Measurements from ENCODE around the gene MYL5.
"Not testable (repeated sequence)": the region's sequence is repeated elsewhere in the genome, so short reads cannot be mapped to it uniquely, and the experiment has no call there.

The MYL5 gene

GRCh38 chr4:657834-658667 is 16.3 kb upstream of the MYL5 start:
- DNase-seq = no peak

DNA sequence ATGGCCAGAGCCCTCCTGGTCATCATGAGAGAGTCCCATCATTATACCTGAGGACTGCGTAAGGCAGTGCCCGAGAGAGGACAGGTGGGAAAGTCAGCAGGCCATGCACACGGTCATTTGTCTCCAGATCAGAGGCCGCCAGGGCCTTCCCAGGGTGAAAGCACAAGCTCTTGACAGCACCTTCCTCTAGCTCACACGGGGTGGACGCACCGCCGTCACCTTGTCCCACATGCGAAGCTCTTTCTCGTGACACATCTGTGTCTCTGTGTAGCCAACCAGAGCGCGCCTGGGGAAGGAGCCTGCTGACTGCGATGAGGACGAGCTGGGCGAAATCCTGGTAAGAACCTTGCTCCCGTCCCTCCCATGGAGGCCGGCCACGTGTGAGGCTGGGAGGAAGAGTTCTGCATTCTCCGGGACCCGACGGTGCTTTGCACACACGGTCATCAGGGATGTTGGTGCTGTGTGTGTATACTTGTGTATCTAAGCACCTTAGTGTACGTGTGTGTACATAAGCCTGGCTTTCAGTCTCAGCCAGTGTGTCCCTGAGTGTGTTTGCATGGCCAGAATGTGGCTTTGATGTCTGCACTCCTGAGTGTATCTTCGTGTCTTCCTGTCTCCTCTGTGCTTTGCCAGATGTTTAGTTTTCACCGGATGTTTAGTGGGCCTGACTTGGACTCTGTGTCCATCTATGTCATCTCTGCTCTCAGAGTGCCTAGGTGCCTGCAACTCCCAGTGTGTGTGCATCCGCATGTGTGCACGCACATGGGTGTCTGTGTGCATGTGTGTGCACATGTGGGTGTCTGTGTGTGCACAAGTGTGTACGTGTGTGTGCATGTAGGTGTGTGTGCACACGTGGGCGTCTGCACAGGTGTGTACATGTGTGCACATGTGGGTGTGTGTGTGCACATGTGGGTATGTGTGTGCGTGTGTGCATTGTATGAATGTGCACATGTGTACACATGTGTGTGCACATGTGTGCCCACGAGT is 15.4 kb upstream of the MYL5 start:
- DNase-seq = no peak

DNA sequence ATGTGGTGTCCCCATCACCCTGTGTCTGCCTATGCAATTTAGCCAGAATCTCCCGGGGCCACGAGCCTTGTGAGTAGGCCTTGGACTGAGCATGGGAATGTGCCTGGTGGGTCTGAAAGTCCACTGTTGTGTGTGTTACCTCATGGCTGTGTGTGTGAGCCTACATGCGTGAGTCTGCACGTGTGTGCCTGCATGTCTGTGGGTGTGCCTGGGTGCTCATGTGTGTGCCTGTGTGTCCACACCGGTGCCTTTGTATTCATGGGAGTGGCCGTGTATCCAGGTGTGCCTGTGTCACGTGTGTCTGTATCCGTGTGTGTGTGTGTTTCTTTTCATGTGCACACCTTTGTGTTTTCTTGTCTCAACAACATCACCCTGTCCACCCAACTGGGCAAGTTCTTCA is 14.5 kb upstream of the MYL5 start:
- no peak for DNase-seq

DNA sequence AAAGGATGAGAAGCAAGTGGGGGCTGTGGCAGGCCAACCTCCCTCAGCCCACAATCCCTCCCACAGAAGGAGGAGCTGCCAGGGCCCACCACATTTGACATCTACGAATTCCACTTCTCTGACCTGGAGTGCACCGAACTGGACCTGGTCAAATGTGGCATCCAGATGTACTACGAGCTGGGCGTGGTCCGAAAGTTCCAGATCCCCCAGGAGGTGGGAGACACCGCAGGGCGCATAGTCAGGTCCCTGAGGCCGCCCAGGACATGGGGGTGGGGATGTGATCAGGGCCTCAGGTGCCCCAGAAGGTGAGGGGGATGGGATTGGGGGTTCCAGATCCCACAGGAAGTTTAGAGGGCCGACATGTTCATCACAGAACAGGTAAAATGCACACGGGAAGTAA is 13.9 kb upstream of the MYL5 start:
- no peak for DNase-seq

DNA sequence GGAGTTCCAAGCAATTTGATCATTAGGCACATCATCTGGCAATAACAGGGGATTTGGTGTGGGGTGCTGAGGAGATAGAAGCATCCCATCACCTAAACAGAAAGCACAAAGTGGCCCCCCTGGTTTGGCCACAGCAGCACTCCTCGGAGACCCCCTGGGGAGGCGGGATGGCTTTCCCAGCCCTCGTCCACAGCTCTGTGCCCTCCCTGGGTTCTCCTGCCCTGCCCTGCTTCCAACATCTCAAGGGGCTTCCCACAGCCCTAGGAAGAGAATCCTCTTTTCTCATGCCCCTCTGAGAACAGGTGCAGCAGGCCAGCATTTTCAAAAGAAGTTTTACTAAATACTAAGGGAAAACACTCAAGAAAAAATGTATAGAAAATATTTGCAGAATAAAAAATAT is 13.1 kb upstream of the MYL5 start:
- DNase-seq = no peak

DNA sequence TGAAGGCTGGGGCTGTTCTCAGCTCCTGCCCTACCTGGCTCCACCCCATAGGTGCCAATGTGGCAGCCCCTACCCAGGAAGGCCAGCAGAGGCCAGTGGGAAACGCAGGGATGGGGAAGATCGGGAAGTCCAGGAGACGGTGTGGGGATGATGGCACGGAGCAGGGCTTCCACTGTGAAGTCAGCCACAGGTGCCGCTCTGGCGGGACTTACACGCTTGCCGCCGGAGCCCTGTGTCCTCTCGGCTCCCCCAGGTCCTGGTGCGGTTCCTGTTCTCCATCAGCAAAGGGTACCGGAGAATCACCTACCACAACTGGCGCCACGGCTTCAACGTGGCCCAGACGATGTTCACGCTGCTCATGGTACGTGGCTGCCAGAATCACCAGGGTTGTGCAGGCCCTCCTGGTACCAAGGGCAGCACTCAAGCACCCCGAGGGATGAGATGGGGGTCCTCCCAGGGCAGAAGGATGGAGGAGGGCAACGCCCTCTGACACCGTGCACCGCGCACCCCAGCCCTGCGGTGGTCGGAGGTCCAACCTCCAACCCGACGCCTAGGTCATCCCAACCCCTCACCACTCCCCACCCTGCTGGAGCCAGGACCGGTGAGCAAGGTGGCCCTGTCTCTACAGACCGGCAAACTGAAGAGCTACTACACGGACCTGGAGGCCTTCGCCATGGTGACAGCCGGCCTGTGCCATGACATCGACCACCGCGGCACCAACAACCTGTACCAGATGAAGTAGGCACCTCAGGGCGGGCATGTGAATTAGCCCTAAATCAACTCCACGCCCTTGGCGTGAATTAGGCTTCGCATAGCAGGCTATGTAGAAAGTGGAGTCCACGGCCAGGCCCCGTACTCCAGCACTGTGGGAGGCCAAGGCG is 12.2 kb upstream of the MYL5 start:
- DNase-seq = no peak

DNA sequence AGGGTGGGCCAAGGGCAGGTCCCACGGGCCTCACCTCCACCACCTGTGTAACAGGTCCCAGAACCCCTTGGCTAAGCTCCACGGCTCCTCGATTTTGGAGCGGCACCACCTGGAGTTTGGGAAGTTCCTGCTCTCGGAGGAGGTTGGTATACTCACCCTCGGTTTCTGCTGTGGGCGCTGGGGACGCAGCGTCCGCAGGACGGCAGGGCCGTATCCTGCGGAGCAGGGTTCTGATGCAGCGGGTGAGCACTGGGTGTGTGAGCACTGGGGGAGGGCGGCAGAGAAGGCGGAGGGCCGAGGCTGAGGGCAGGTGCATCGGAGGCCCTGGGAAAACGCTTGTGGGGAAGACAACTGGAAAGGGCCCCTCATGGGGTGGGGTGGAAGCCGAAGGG is 11.3 kb upstream of the MYL5 start:
- DNase-seq = no peak

DNA sequence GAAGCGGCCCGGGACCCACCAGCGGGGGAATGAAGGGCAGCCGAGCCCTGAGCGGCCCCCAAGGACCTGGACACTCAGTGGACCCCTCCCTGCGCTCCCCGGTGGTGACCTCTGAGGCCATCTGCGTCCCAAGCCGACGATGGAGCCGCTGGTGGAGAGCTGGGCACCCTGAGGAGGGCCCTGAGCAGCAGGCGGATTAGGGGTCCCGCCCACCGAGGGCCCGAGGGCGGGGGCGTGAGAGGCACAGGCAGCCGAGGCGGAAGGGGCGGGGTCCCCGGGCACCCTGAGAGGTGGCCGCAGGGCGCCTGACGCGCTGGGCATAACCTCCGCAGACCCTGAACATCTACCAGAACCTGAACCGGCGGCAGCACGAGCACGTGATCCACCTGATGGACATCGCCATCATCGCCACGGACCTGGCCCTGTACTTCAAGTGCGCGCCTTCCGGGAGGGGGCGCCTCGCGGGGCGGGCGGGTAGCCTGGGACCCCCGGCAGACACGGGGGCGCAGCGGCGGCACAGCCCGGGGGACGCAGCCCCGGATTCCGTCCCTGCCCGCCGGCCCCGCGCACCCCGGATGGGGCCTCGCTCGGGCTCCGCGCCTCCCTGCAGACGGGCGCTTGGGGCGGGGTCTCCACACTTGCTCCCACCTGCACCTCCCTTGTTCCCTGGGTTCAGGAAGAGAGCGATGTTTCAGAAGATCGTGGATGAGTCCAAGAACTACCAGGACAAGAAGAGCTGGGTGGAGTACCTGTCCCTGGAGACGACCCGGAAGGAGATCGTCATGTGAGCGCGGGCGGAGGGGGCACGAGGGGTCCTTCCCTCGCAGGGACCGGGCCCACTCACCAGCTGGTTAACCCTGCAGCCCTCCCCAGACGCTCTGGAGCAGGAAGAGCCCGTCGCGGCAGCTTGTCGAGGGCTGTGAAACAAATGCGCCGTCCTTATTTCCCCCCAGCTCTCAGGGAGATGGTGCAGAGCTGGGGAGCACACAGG is 10.6 kb upstream of the MYL5 start:
- DNase-seq = no peak

DNA sequence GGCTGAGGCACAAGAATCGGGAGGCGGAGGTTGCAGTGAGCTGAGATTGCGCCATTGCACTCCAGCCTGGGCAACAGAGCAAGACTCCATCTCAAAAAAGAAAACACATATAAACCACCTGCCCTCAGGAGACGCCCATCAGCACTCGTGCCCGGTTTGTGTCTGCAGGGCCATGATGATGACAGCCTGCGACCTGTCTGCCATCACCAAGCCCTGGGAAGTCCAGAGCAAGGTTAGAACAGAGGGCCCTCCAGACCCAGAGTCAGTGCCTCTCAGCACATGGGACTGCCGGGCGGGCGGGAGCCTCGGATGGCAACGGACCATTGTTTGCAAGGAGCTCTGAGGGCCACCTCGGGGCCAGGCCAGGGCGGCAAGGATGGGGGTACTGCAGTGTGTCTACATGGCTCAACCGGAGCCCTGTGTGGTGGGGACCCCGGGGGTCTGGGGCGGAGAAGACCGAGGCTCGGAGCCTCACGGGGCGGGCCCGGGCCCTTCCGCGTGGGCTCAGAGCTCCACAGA is 9.6 kb upstream of the MYL5 start:
- no peak for DNase-seq

DNA sequence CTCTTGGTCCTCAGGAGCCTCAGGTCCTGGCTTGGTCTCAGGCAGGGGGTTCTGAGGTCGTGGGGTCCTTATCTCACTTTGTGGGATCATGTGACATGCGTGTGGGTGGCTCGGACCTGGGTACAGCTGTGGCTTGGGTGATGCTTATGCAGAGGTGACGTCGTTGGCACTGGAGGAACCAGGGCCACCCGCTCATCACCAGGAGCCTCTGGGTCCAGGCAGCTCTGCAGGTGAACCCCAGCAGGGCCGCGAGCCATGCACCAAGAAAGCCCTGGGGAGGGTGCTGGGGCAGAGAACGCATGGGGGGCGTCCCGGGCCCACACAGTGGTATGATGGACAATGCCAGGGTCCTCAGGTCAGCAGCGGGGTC is 9.0 kb upstream of the MYL5 start:
- no peak for DNase-seq

GRCh38 chr4:665751-666435 is 8.4 kb upstream of the MYL5 start:
- DNase-seq = no peak

DNA sequence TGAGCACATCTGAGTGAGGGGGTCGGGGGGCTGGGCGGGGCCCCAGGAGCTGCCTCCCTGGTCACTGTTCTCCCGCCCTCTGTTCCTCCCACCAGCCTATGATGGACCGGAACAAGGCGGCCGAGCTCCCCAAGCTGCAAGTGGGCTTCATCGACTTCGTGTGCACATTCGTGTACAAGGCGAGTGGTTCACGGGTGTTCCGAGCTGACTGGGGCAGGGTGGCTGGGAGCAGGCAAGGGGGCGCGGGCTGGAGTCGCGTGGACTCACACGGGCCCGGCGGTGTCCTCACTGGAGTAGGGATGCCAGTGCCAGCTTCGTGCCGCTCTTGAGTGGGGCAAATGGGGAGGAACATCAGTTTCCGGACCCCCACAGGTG is 7.9 kb upstream of the MYL5 start:
- no peak for DNase-seq

- no peak for DNase-seq
Observed at GRCh38 chr4:666822-667544, 7.4 kb upstream of the MYL5 start.

DNA sequence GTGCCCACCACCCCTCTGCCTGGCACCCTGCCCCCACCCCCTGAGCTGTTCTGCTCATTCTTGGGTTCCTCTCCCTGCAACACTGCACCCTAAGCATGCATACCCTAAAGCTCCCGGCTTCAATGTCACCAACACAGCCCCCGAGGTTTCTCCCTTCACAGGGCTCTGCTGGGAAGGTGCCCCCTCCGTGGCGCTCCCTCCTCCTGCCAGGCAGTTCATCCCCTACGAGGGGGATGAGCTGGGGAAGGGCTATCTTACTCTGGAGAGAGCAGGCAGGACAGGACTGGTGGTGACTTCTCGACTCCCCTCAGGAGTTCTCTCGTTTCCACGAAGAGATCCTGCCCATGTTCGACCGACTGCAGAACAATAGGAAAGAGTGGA is 6.8 kb upstream of the MYL5 start:
- DNase-seq = no peak

GRCh38 chr4:668219-668618 is 6.1 kb upstream of the MYL5 start:
- DNase-seq = not testable (repeated sequence)

GRCh38 chr4:669806-670559 is 4.4 kb upstream of the MYL5 start:
- DNase-seq = not testable (repeated sequence)

- no peak for DNase-seq
Observed at GRCh38 chr4:671769-672168, 2.6 kb upstream of the MYL5 start.

- DNase-seq = no peak
Observed at GRCh38 chr4:673349-674091, 822 bp upstream of the MYL5 start.

Measured in DMS79 (cell line).